ENCODE measurements around the gene BANP.

The BANP gene

GRCh38 chr16:87914812-87915211 is 36.4 kb upstream of the BANP start:
- Mint-ChIP-seq H3K27me3 (ENCODE audit: low read depth) (peaks cover 33% of the 10 kb centered on the region), H3K4me3 (no peak overlapping the region), H3K9me3 (no peaks in the 10 kb centered on the region), H3K4me1 (no peaks in the 10 kb centered on the region), H3K36me3 (ENCODE audit: low read depth) (no peaks in the 10 kb centered on the region), H3K27ac (no peak overlapping the region)
- TF ChIP-seq CTCF (IDR thresholded peaks at IDR 0.05; ENCODE audit: unreplicated experiment in 3 of 3): no peak

- Mint-ChIP-seq H3K27me3 (ENCODE audit: low read depth) (peaks cover 20% of the 10 kb centered on the region), H3K4me1 (no peaks in the 10 kb centered on the region), H3K36me3 (ENCODE audit: low read depth) (no peaks in the 10 kb centered on the region), H3K4me3 (no peak overlapping the region), H3K9me3 (no peaks in the 10 kb centered on the region), H3K27ac (no peak overlapping the region)
- TF ChIP-seq CTCF (IDR thresholded peaks at IDR 0.05; ENCODE audit: unreplicated experiment in 3 of 3): no peak
Measured at GRCh38 chr16:87917503-87917902, 33.7 kb upstream of the BANP start.

- Mint-ChIP-seq H3K9me3 (no peaks in the 10 kb centered on the region), H3K36me3 (ENCODE audit: low read depth) (no peaks in the 10 kb centered on the region), H3K4me3 (no peak overlapping the region), H3K27me3 (ENCODE audit: low read depth) (peaks cover 24% of the 10 kb centered on the region), H3K4me1 (no peaks in the 10 kb centered on the region), H3K27ac (no peak overlapping the region)
- TF ChIP-seq CTCF (IDR thresholded peaks at IDR 0.05; ENCODE audit: unreplicated experiment in 3 of 3): no peak
Measured at GRCh38 chr16:87918338-87918737, 32.9 kb upstream of the BANP start.

GRCh38 chr16:87918866-87919680 is 32.2 kb upstream of the BANP start:
- Mint-ChIP-seq H3K9me3 (no peaks in the 10 kb centered on the region), H3K36me3 (ENCODE audit: low read depth) (no peaks in the 10 kb centered on the region), H3K4me3 (no peak overlapping the region), H3K27ac (no peak overlapping the region), H3K27me3 (ENCODE audit: low read depth) (peaks cover 22% of the 10 kb centered on the region), H3K4me1 (peaks cover 2% of the 10 kb centered on the region)
- TF ChIP-seq CTCF (IDR thresholded peaks at IDR 0.05; ENCODE audit: unreplicated experiment in 3 of 3): no peak

- Mint-ChIP-seq H3K36me3 (ENCODE audit: low read depth) (no peaks in the 10 kb centered on the region), H3K4me3 (no peak overlapping the region), H3K4me1 (peaks cover 8% of the 10 kb centered on the region)
Measured at GRCh38 chr16:87919681-87919994, 31.6 kb upstream of the BANP start.

More at GRCh38 chr16:87919681-87919994, 31.6 kb upstream of the BANP start:
- H3K27me3 Mint-ChIP-seq (ENCODE audit: low read depth): peaks cover 27% of the 10 kb centered on the region
- H3K9me3 Mint-ChIP-seq: no peaks in the 10 kb centered on the region
- no peak for TF ChIP-seq CTCF (IDR thresholded peaks at IDR 0.05; ENCODE audit: unreplicated experiment in 3 of 3)
- H3K27ac Mint-ChIP-seq: no peak overlapping the region

Measured in nephron (organoid).